Osteoblast (primary cell): ENCODE results near the gene OPN1SW. TPM values are rescaled to one million over a fixed set of nuclear protein-coding genes. Genes with fewer than 3 reads are reported as not detected.

Source experiments
- DNase-seq: peaks from one replicate; pipeline ENCODE4 v3.0.0; 2011; ENCODE audit warnings: low spot score, mixed read lengths; ENCODE audit not compliant: insufficient read length; ENCODE audit errors: missing footprints
- H2AFZ ChIP-seq: 2 replicates; pipeline ENCODE4 v1.6.0; 2011; ENCODE audit warnings: mild to moderate bottlenecking, low read length
- H3K27ac ChIP-seq: 2 replicates; pipeline ENCODE4 v1.5.1; 2011; ENCODE audit warnings: mild to moderate bottlenecking, low read depth, low read length, moderate library complexity
- H3K27me3 ChIP-seq: 2 replicates; pipeline ENCODE4 v1.6.0; 2012; ENCODE audit warnings: mild to moderate bottlenecking, control low read depth, inconsistent platforms, low read length, moderate library complexity; ENCODE audit not compliant: insufficient read depth
- H3K36me3 ChIP-seq: 2 replicates; pipeline ENCODE4 v1.5.1; 2011; ENCODE audit warnings: mild to moderate bottlenecking, low read length, control low read depth, moderate library complexity; ENCODE audit not compliant: insufficient read depth
- H3K4me1 ChIP-seq: 2 replicates; pipeline ENCODE4 v1.5.1; 2011; ENCODE audit warnings: mild to moderate bottlenecking, low read length, control low read depth, moderate library complexity; ENCODE audit not compliant: insufficient read depth
- H3K4me2 ChIP-seq: 2 replicates; pipeline ENCODE4 v1.6.0; 2011; ENCODE audit warnings: mild to moderate bottlenecking, low read length; ENCODE audit not compliant: insufficient read depth
- H3K4me3 ChIP-seq: fragments of 200-600 bp; sonication (generic); 3 replicates; pipeline ENCODE4 v1.5.1; 2012; ENCODE audit warnings: mild to moderate bottlenecking, low read length, inconsistent platforms; ENCODE audit not compliant: insufficient read depth
- H3K79me2 ChIP-seq: 2 replicates; pipeline ENCODE4 v1.6.0; 2012; ENCODE audit warnings: mild to moderate bottlenecking, low read length, control low read depth, inconsistent platforms; ENCODE audit not compliant: insufficient read depth
- H3K9me3 ChIP-seq: 2 replicates; pipeline ENCODE4 v1.5.1; 2011; ENCODE audit warnings: low read depth, low read length, control low read depth
- H4K20me1 ChIP-seq: 2 replicates; pipeline ENCODE4 v1.6.0; 2012; ENCODE audit warnings: mild to moderate bottlenecking, low read length, control low read depth; ENCODE audit not compliant: insufficient read depth
- CTCF ChIP-seq: IDR thresholded peaks from 2 replicates; pipeline ENCODE4 v1.5.1; 2011; ENCODE audit warnings: mild to moderate bottlenecking, low read depth, low read length, moderate library complexity; ENCODE audit errors: extremely low read depth
- total RNA-seq: library from RNA; depleted of rRNA; stranded (reverse); fragments of >200 nt; gene quantifications from 2 replicates; pipeline ENCODE4 v1.2.3, GENCODE V29; 2012

Gene OPN1SW
- total RNA-seq, 1 donor: not detected

GRCh38 chr7:128794020-128794419, 18.4 kb upstream of the OPN1SW start:
- no peak for DNase-seq
- H4K20me1 ChIP-seq: no peaks in the 10 kb centered on the region
- H3K4me3 ChIP-seq: no peak overlapping the region

GRCh38 chr7:128793181-128793547, 17.6 kb upstream of the OPN1SW start:
- TF ChIP-seq CTCF: no peak
- no peaks in the 10 kb centered on the region for H4K20me1 ChIP-seq

More at GRCh38 chr7:128794020-128794419, 18.4 kb upstream of the OPN1SW start:
- H3K4me1 ChIP-seq: peaks cover 4% of the 10 kb centered on the region
- no peak overlapping the region for H3K27ac ChIP-seq
- no peak overlapping the region for H2AFZ ChIP-seq
- no peak for TF ChIP-seq CTCF
- H3K27me3 ChIP-seq: peaks cover 10% of the 10 kb centered on the region
- H3K4me2 ChIP-seq: no peak overlapping the region
- no peaks in the 10 kb centered on the region for H3K79me2 ChIP-seq
- no peaks in the 10 kb centered on the region for H3K9me3 ChIP-seq
- H3K36me3 ChIP-seq: no peaks in the 10 kb centered on the region

GRCh38 chr7:128792471-128793180, 17.0 kb upstream of the OPN1SW start:
- H3K4me3 ChIP-seq: no peak overlapping the region
- no peaks in the 10 kb centered on the region for H3K9me3 ChIP-seq
- H3K27ac ChIP-seq: no peak overlapping the region
- H4K20me1 ChIP-seq: no peaks in the 10 kb centered on the region
- peak overlapping the region; percentile 90 for H3K4me2 ChIP-seq
- H3K27me3 ChIP-seq: peaks cover 12% of the 10 kb centered on the region
- TF ChIP-seq CTCF: no peak
- H3K79me2 ChIP-seq: no peaks in the 10 kb centered on the region
- peaks cover 4% of the 10 kb centered on the region for H3K4me1 ChIP-seq
- DNase-seq: peak; percentile 88
- no peaks in the 10 kb centered on the region for H3K36me3 ChIP-seq
- H2AFZ ChIP-seq: no peak overlapping the region

More at GRCh38 chr7:128793181-128793547, 17.6 kb upstream of the OPN1SW start:
- no peaks in the 10 kb centered on the region for H3K9me3 ChIP-seq
- no peaks in the 10 kb centered on the region for H3K79me2 ChIP-seq
- no peak overlapping the region for H2AFZ ChIP-seq
- no peak overlapping the region for H3K4me3 ChIP-seq
- DNase-seq: no peak
- peaks cover 12% of the 10 kb centered on the region for H3K27me3 ChIP-seq
- no peak overlapping the region for H3K4me2 ChIP-seq
- H3K27ac ChIP-seq: no peak overlapping the region
- no peaks in the 10 kb centered on the region for H3K36me3 ChIP-seq
- peaks cover 4% of the 10 kb centered on the region for H3K4me1 ChIP-seq

- no peak overlapping the region for H3K27ac ChIP-seq
- no peaks in the 10 kb centered on the region for H3K79me2 ChIP-seq
- no peaks in the 10 kb centered on the region for H3K36me3 ChIP-seq
- peak overlapping the region; percentile 80 for H3K4me3 ChIP-seq
- peak overlapping the region; percentile 90 for H3K4me2 ChIP-seq
- DNase-seq: peak; percentile 94
- H3K27me3 ChIP-seq: peaks cover 12% of the 10 kb centered on the region
- peak overlapping the region; percentile 85 for H2AFZ ChIP-seq
- no peak for TF ChIP-seq CTCF
- H3K4me1 ChIP-seq: peaks cover 4% of the 10 kb centered on the region
- H4K20me1 ChIP-seq: no peaks in the 10 kb centered on the region
- H3K9me3 ChIP-seq: no peaks in the 10 kb centered on the region
These were observed 16.4 kb upstream of the OPN1SW start for GRCh38 chr7:128791972-128792327.
